ENCODE measurements around the gene ZNF280A.
"Not testable (repeated sequence)": the region's sequence is repeated elsewhere in the genome, so short reads cannot be mapped to it uniquely, and the experiment has no call there.

Gene ZNF280A

DNA sequence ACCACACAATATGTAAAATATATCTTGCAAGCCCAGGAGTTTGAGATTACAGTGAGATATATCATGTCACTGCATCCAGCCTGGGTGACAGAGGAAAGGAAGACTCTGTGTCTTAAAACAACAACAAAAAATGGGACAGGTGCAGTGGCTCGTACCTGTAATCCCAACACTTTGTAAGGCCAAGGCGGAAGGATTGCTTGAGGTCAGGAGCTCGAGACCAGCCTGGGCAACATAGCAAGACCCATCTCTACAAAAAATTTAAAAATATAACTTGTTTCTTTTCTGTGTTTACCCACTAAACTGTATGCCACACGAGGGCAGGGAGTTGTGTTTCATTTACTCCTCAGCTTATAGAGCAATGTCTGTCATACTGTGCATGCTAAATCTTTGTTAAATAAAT, 3.1 kb downstream of the ZNF280A start:
- Histone ChIP-seq H3K27me3 (ENCODE audit: insufficient read depth, poor library complexity, severe bottlenecking) (no peaks in the 10 kb centered on the region), H3K27ac (replicated peaks) (no peak overlapping the region), H3K4me3 (replicated peaks; ENCODE audit: insufficient read depth, low read length) (no peak overlapping the region)
- no peak for DNase-seq (ENCODE audit: low read depth in 1 of 2, low spot score in 1 of 2)
- TF ChIP-seq SPI1 (IDR thresholded peaks at IDR 0.05; ENCODE audit: borderline replicate concordance, low read depth) = no peak
- TF ChIP-seq REST (IDR thresholded peaks at IDR 0.05; ENCODE audit: insufficient replicate concordance, low read depth) = no peak
- no peak for TF ChIP-seq POLR2AphosphoS5 (IDR thresholded peaks at IDR 0.05; ENCODE audit: low read depth)
- no peak for TF ChIP-seq GABPA (IDR thresholded peaks at IDR 0.05; ENCODE audit: low read depth)
- TF ChIP-seq, protein P1, sequence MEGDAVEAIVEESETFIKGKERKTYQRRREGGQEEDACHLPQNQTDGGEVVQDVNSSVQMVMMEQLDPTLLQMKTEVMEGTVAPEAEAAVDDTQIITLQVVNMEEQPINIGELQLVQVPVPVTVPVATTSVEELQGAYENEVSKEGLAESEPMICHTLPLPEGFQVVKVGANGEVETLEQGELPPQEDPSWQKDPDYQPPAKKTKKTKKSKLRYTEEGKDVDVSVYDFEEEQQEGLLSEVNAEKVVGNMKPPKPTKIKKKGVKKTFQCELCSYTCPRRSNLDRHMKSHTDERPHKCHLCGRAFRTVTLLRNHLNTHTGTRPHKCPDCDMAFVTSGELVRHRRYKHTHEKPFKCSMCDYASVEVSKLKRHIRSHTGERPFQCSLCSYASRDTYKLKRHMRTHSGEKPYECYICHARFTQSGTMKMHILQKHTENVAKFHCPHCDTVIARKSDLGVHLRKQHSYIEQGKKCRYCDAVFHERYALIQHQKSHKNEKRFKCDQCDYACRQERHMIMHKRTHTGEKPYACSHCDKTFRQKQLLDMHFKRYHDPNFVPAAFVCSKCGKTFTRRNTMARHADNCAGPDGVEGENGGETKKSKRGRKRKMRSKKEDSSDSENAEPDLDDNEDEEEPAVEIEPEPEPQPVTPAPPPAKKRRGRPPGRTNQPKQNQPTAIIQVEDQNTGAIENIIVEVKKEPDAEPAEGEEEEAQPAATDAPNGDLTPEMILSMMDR (IDR thresholded peaks at IDR 0.05; ENCODE audit: insufficient read depth, low read length) = no peak

DNA sequence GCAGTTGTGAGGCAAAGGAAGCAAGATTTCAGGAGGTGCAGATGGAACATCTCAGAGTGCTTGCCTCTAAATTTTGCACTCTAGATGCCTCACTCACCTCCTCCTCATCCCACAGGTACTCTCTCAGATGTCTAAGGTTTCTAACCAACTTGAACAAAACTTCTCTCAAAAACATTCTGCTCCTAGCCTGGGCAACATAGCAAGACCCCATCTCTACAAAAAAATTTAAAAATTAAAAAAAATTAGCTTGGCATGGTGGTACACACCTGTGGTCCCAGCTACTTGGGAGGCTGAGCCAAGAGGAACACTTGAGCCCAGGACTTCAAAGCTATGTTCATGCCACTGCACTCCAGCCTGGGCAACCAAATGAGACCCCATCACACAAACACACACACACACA, 4.2 kb downstream of the ZNF280A start:
- Histone ChIP-seq H3K4me3 (replicated peaks; ENCODE audit: insufficient read depth, low read length) (no peak overlapping the region), H3K27me3 (ENCODE audit: insufficient read depth, poor library complexity, severe bottlenecking) (no peaks in the 10 kb centered on the region), H3K27ac (replicated peaks) (no peak overlapping the region)
- TF ChIP-seq, protein P1 (IDR thresholded peaks at IDR 0.05; ENCODE audit: insufficient read depth, low read length) = no peak
- TF ChIP-seq GABPA (IDR thresholded peaks at IDR 0.05; ENCODE audit: low read depth) (no peak), REST (IDR thresholded peaks at IDR 0.05; ENCODE audit: insufficient replicate concordance, low read depth) (no peak), SPI1 (IDR thresholded peaks at IDR 0.05; ENCODE audit: borderline replicate concordance, low read depth) (no peak), POLR2AphosphoS5 (IDR thresholded peaks at IDR 0.05; ENCODE audit: low read depth) (no peak)
- DNase-seq (ENCODE audit: low read depth in 1 of 2, low spot score in 1 of 2) = no peak

DNA sequence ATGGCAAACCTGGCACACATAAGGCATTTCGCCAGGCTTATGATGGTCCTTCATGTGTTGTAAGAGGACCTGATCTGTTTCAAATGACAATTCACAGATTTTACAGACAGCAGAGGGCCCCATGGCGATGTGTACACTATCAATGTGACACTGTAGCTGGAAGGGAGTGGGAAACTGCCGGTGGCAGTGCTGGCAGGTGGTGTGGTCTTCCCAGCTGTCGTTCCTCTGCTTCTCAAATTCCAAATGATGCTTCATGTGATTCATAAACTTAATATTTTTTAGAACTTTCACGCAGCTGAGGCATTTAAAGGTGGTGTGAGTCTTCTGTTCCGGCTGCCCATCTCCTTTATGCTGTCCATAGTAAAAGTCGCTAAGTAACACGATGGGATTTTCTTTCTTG, 5.6 kb downstream of the ZNF280A start:
- not testable (repeated sequence) for H3K4me3 ChIP-seq (replicated peaks; ENCODE audit: insufficient read depth, low read length); H3K27ac ChIP-seq (replicated peaks); DNase-seq (ENCODE audit: low read depth in 1 of 2, low spot score in 1 of 2); H3K27me3 ChIP-seq (ENCODE audit: insufficient read depth, poor library complexity, severe bottlenecking)

DNA sequence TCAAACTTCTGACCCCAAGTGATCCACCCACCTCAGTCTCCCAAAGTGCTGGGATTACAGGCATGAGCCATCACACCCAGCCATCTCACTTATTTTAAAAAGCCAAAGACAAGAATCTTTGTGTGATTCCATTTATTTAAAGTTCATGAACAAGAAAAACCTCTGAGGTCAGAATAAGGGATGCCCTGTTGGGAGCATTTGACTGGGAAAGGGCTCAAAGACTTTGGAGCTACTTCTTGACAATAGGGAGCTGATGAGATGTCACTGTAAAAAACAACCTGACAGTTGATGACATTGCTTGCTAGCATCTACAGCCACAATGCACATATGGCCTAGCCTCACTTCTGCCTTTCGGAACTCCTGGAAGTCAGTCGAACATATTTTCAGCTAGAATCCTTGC, 6.5 kb downstream of the ZNF280A start:
- no peaks in the 10 kb centered on the region for H3K27me3 ChIP-seq (ENCODE audit: insufficient read depth, poor library complexity, severe bottlenecking)
- no peak overlapping the region for H3K4me3 ChIP-seq (replicated peaks; ENCODE audit: insufficient read depth, low read length)
- TF ChIP-seq POLR2AphosphoS5 (IDR thresholded peaks at IDR 0.05; ENCODE audit: low read depth) = no peak
- TF ChIP-seq GABPA (IDR thresholded peaks at IDR 0.05; ENCODE audit: low read depth) = no peak
- no peak for TF ChIP-seq REST (IDR thresholded peaks at IDR 0.05; ENCODE audit: insufficient replicate concordance, low read depth)
- TF ChIP-seq SPI1 (IDR thresholded peaks at IDR 0.05; ENCODE audit: borderline replicate concordance, low read depth) = no peak
- TF ChIP-seq, protein P1 (IDR thresholded peaks at IDR 0.05; ENCODE audit: insufficient read depth, low read length) = no peak
- no peak for DNase-seq (ENCODE audit: low read depth in 1 of 2, low spot score in 1 of 2)
- no peak overlapping the region for H3K27ac ChIP-seq (replicated peaks)

Measured in HL-60 (cell line).